ENCODE measurements around the gene DNAJC22. TPM values are rescaled to one million over a fixed set of nuclear protein-coding genes. Genes with fewer than 3 reads are reported as not detected.
"Not testable (repeated sequence)": the region's sequence is repeated elsewhere in the genome, so short reads cannot be mapped to it uniquely, and the experiment has no call there.

The DNAJC22 gene
- total RNA-seq, 8 experiments from 2014 or later = 0.92 to 11.8 (median 1.9) TPM

DNA sequence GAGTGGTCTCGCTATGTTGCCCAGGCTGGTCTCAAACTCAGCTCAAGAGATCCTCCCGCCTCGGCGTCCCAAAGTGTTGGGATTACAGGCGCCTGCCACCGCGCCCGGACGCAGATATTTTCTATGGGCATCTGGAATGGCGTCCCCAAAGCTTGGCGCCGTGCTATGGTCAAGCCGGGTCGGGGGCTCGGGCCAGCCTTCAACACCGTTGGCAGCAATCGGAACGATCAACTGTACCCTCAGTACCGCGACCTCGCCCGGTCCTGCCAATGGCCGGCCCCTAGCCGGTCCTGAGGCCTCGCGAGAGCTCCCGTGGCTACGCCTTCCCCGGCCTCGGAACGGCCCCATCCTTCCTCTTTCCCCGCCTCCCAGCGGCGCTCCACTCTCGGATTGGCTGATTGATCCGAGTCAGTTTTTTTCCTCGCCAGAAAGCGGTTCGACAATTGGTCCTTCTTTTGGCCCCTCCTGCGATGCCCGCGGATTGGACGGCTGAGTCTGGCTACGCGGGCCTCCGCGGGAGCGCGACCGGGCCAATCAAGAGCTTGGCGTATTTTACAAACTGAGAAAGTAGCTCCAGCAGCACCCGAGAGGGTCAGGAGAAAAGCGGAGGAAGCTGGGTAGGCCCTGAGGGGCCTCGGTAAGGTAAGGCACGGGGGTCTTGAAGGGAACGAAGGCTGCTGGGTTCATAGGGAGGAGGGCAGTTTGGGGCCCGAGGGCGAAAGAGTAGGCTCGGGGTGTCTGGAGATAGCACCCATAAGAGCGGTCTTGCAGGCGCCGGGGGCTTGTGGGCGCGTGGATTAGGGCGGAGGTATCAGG lies 23.8 kb upstream of the DNAJC22 start, which contains the start of gene TROAP:
TSS of gene TROAP (plus strand) at position 548 of the 816 bp plus-strand sequence. CDS start 354 bp downstream, outside the sequence.
- Histone ChIP-seq H3K4me1 (replicated peaks in 1 of 2) (peaks cover 3 to 4% of the 10 kb centered on the region in 2 donors), H3K27ac (peak within 1 kb of the TSS in 1 of 2 donors; percentile 38), H3K4me3 (peak within 1 kb of the TSS; percentile 63 to 90 (median 68))
- ATAC-seq (replicated peaks in 6 of 8) = peak; percentile 99 to 100 (median 100)
- in situ Hi-C loops (cut with MboI; ENCODE audit: low pct_unique_long_range_greater_than_20kb in 2 of 9, low sequenced_read_pairs in 9 of 9, unreplicated experiment in 9 of 9) = no loop called here
- 0 to 3% (median 1%) methylated on average over 1 to 31 of the region's 65 CpGs; no CpG with 5 or more reads in 1 of the 10 experiments for WGBS, 10 experiments

DNA sequence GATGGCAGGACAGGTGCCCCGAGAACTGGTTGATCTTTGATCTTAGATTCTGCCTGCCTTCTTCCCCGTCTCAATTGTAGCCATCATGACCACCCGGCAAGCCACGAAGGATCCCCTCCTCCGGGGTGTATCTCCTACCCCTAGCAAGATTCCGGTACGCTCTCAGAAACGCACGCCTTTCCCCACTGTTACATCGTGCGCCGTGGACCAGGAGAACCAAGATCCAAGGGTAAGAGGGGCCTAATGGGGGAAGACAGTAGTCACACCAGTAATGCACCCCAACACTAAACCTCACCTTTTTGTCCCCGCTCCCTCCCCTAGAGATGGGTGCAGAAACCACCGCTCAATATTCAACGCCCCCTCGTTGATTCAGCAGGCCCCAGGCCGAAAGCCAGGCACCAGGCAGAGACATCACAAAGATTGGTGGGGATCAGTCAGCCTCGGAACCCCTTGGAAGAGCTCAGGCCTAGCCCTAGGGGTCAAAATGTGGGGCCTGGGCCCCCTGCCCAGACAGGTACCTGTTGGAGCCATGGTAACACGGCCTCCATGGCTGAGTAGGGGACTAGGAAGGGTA lies 23.1 kb upstream of the DNAJC22 start:
- in situ Hi-C loops (cut with MboI; ENCODE audit: low pct_unique_long_range_greater_than_20kb in 2 of 9, low sequenced_read_pairs in 9 of 9, unreplicated experiment in 9 of 9) = no loop called here
- Histone ChIP-seq H3K4me1 (replicated peaks in 1 of 2) (peaks cover 3 to 4% of the 10 kb centered on the region in 2 donors), H3K27ac (no peak overlapping the region), H3K4me3 (peak overlapping the region; percentile 32 to 90 (median 43))
- ATAC-seq (replicated peaks in 6 of 8) = no peak
- WGBS, 10 experiments = 0 to 11% (median 0%) methylated on average over 1 to 14 of the region's 19 CpGs; no CpG with 5 or more reads in 3 of the 10 experiments

DNA sequence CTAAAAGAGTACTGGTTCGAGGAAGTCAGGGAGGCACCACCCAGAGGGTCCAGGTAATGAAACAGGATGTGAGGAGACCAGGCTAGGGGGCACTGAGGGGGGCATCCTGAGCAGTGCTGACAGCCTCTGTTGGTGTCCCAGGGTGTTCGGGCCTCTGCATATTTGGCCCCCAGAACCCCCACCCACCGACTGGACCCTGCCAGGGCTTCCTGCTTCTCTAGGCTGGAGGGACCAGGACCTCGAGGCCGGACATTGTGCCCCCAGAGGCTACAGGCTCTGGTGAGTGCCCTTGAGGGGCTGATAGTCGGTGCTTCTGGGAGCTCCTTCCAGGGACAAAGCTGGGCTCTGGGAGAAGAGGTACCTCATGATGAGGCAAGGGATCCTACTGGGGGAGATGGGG lies 21.1 kb upstream of the DNAJC22 start:
- Histone ChIP-seq H3K4me3 (no peak overlapping the region), H3K4me1 (replicated peaks in 1 of 2) (peaks cover 3 to 4% of the 10 kb centered on the region in 2 donors), H3K27ac (no peak overlapping the region)
- in situ Hi-C loops (cut with MboI; ENCODE audit: low pct_unique_long_range_greater_than_20kb in 2 of 9, low sequenced_read_pairs in 9 of 9, unreplicated experiment in 9 of 9) = no loop called here
- ATAC-seq (replicated peaks in 6 of 8) = no peak
- WGBS, 10 experiments = 80 to 100% (median 90%) methylated on average over 1 to 4 of the region's 6 CpGs; no CpG with 5 or more reads in 4 of the 10 experiments

DNA sequence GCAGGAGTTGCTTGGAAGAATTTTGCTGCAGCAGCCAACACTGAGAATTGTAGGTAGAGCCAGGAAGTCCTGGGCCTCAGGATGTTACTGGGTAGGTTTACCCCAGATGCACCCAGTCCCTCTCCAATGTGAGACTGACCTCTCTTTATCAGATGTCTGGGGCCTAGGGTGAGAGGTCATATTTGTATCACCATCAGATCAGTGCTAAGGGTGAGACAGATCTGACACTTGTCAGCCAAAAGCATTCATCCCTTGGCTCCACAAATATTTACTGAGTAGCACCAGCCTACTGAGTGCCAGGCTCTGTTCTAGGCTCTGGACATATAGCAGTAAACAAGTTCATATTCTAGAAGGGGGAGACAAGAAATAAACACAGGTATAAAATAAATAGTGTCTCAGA lies 19.3 kb upstream of the DNAJC22 start:
- in situ Hi-C loops (cut with MboI; ENCODE audit: low pct_unique_long_range_greater_than_20kb in 2 of 9, low sequenced_read_pairs in 9 of 9, unreplicated experiment in 9 of 9) = no loop called here
- no peak for ATAC-seq (replicated peaks in 6 of 8)

DNA sequence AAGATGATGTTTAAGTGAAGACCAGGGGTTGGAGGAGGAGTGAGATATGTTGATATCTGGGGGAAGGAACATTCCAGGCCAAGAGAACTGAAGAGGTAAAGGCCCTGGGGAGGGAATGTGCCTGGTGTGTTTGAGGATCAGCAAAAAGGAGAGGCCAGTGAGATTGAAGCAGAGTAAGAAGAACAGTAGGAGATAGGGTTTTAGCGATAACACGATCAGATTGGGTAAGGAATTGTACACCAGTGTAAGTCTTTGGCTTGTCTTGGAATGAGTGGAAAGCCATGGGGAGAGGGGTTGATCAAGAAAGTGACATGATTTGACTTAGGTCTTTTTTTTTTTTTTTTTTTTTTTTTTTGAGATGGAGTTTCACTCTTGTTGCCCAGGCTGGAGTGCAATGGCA lies 18.8 kb upstream of the DNAJC22 start:
- no peak for ATAC-seq (replicated peaks in 6 of 8)
- in situ Hi-C loops (cut with MboI; ENCODE audit: low pct_unique_long_range_greater_than_20kb in 2 of 9, low sequenced_read_pairs in 9 of 9, unreplicated experiment in 9 of 9) = no loop called here
- no peak overlapping the region for H3K4me3 ChIP-seq
- H3K4me1 ChIP-seq (replicated peaks in 1 of 2) = peaks cover 3 to 7% of the 10 kb centered on the region in 2 donors
- WGBS, 10 experiments = 82 to 100% (median 100%) methylated on average over 1 to 2 of the region's 2 CpGs; no CpG with 5 or more reads in 4 of the 10 experiments
- H3K27ac ChIP-seq = no peak overlapping the region

More for the DNA sequence above, 19.3 kb upstream of the DNAJC22 start:
- no peak overlapping the region for H3K4me3 ChIP-seq
- no peak overlapping the region for H3K27ac ChIP-seq
- H3K4me1 ChIP-seq (replicated peaks in 1 of 2) = peaks cover 3 to 7% of the 10 kb centered on the region in 2 donors

- Histone ChIP-seq H3K4me3 (no peak overlapping the region), H3K4me1 (replicated peaks in 1 of 2) (peaks cover 3 to 7% of the 10 kb centered on the region in 2 donors), H3K27ac (no peak overlapping the region)
- no peak for ATAC-seq (replicated peaks in 6 of 8)
- WGBS, 10 experiments = 83 to 100% (median 100%) methylated on average over 1 to 3 of the region's 12 CpGs; no CpG with 5 or more reads in 5 of the 10 experiments
- in situ Hi-C loops (cut with MboI; ENCODE audit: low pct_unique_long_range_greater_than_20kb in 2 of 9, low sequenced_read_pairs in 9 of 9, unreplicated experiment in 9 of 9) = no loop called here
Measured at GRCh38 chr12:49328816-49329215, 17.9 kb upstream of the DNAJC22 start.

DNA sequence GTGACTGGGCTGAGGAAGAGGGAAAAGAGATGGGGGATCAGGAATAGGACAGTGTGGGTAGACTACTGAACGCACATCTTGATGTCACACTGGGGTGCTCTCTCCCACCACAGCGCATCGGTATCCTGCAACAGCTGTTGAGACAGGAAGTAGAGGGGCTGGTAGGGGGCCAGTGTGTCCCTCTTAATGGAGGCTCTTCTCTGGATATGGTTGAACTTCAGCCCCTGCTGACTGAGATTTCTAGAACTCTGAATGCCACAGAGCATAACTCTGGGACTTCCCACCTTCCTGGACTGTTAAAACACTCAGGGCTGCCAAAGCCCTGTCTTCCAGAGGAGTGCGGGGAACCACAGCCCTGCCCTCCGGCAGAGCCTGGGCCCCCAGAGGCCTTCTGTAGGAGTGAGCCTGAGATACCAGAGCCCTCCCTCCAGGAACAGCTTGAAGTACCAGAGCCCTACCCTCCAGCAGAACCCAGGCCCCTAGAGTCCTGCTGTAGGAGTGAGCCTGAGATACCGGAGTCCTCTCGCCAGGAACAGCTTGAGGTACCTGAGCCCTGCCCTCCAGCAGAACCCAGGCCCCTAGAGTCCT lies 16.6 kb upstream of the DNAJC22 start:
- ATAC-seq (replicated peaks in 6 of 8) = no peak
- 92 to 100% (median 96%) methylated on average over 1 to 4 of the region's 7 CpGs; no CpG with 5 or more reads in 5 of the 10 experiments for WGBS, 10 experiments
- in situ Hi-C loops (cut with MboI; ENCODE audit: low pct_unique_long_range_greater_than_20kb in 2 of 9, low sequenced_read_pairs in 9 of 9, unreplicated experiment in 9 of 9) = no loop called here
- Histone ChIP-seq H3K27ac (no peak overlapping the region), H3K4me3 (no peak overlapping the region), H3K4me1 (replicated peaks in 1 of 2) (peaks cover 3 to 7% of the 10 kb centered on the region in 2 donors)

DNA sequence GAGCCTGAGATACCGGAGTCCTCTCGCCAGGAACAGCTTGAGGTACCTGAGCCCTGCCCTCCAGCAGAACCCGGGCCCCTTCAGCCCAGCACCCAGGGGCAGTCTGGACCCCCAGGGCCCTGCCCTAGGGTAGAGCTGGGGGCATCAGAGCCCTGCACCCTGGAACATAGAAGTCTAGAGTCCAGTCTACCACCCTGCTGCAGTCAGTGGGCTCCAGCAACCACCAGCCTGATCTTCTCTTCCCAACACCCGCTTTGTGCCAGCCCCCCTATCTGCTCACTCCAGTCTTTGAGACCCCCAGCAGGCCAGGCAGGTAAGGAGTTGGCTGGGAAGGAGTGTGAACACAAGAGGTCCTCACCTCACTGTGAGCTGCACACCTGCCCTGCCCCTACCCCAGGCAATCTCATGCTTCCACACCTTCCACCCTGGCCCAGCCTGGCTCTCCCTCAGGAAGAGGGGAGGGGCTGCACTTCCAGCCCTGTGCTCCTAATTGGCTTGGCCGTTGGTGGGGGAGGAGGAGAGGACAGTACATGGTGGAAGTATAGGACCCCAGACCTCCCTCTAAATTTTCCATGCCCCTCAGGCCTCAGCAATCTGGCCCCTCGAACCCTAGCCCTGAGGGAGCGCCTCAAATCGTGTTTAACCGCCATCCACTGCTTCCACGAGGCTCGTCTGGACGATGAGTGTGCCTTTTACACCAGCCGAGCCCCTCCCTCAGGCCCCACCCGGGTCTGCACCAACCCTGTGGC lies 15.9 kb upstream of the DNAJC22 start:
- 33 to 100% (median 73%) methylated on average over 1 to 4 of the region's 14 CpGs; no CpG with 5 or more reads in 4 of the 10 experiments for WGBS, 10 experiments
- peaks cover 3 to 7% of the 10 kb centered on the region in 2 donors for H3K4me1 ChIP-seq (replicated peaks in 1 of 2)
- no peak overlapping the region for H3K27ac ChIP-seq
- no peak overlapping the region for H3K4me3 ChIP-seq
- ATAC-seq (replicated peaks in 6 of 8) = no peak
- in situ Hi-C loops (cut with MboI; ENCODE audit: low pct_unique_long_range_greater_than_20kb in 2 of 9, low sequenced_read_pairs in 9 of 9, unreplicated experiment in 9 of 9) = no loop called here

- 0 to 60% (median 28%) methylated on average over 1 to 7 of the region's 11 CpGs; no CpG with 5 or more reads in 5 of the 10 experiments for WGBS, 10 experiments
- ATAC-seq (replicated peaks in 6 of 8) = peak; percentile 87 to 98 (median 91)
- Histone ChIP-seq H3K27ac (no peak overlapping the region), H3K4me3 (no peak overlapping the region), H3K4me1 (replicated peaks in 1 of 2) (peaks cover 3 to 7% of the 10 kb centered on the region in 2 donors)
- in situ Hi-C loops (cut with MboI; ENCODE audit: low pct_unique_long_range_greater_than_20kb in 2 of 9, low sequenced_read_pairs in 9 of 9, unreplicated experiment in 9 of 9) = no loop called here
Measured at GRCh38 chr12:49331380-49332222, 15.1 kb upstream of the DNAJC22 start.

DNA sequence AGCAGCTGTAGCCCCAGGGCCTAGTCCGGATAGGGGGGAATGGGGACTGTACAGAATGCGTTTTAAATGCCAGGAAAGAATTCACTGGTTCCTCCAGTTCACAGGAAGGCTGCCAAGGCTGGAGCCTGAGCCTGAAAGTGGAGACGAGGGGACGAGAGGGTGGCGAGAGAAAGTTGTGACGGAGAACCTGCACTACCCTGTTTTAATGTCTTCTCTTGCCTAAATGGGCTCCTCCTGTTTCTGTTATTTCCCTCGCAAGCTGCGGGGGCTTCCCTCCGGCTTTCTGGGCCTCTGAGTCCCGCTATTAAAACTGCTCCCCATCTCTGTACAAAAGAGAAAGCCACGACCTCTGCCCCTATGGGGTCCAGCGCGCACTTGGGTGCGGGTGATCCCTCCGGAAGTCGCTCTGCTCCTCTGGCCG lies 14.2 kb upstream of the DNAJC22 start:
- H3K4me1 ChIP-seq (replicated peaks in 1 of 2) = peaks cover 6 to 10% of the 10 kb centered on the region in 2 donors
- H3K27ac ChIP-seq = no peak overlapping the region
- ATAC-seq (replicated peaks in 6 of 8) = no peak
- H3K4me3 ChIP-seq = no peak overlapping the region
- in situ Hi-C loops (cut with MboI; ENCODE audit: low pct_unique_long_range_greater_than_20kb in 2 of 9, low sequenced_read_pairs in 9 of 9, unreplicated experiment in 9 of 9) = no loop called here
- 20 to 100% (median 76%) methylated on average over 1 to 10 of the region's 17 CpGs; no CpG with 5 or more reads in 6 of the 10 experiments for WGBS, 10 experiments

- ATAC-seq (replicated peaks in 6 of 8) = no peak
- Histone ChIP-seq H3K4me3 (no peak overlapping the region), H3K27ac (no peak overlapping the region), H3K4me1 (replicated peaks in 1 of 2) (peaks cover 11 to 15% of the 10 kb centered on the region in 2 donors)
- no CpG with 5 or more reads among the region's 40 CpGs for WGBS, 10 experiments
- in situ Hi-C loops (cut with MboI; ENCODE audit: low pct_unique_long_range_greater_than_20kb in 2 of 9, low sequenced_read_pairs in 9 of 9, unreplicated experiment in 9 of 9) = no loop called here
Measured at GRCh38 chr12:49332891-49333371, 13.8 kb upstream of the DNAJC22 start.

GRCh38 chr12:49333778-49334177 lies 12.9 kb upstream of the DNAJC22 start:
- 20 to 85% (median 63%) methylated on average over 1 to 15 of the region's 21 CpGs; no CpG with 5 or more reads in 3 of the 10 experiments for WGBS, 10 experiments
- H3K4me1 ChIP-seq (replicated peaks in 1 of 2) = peaks cover 19 to 23% of the 10 kb centered on the region in 2 donors
- H3K27ac ChIP-seq; H3K4me3 ChIP-seq; in situ Hi-C loops (cut with MboI; ENCODE audit: low pct_unique_long_range_greater_than_20kb in 2 of 9, low sequenced_read_pairs in 9 of 9, unreplicated experiment in 9 of 9); ATAC-seq (replicated peaks in 6 of 8): not testable (repeated sequence)

All from motor neuron (in vitro differentiated cells).